Esophagus (tissue), 2 donors: ENCODE data around the gene BMP10. TPM values are rescaled to one million over a fixed set of nuclear protein-coding genes. Genes with fewer than 3 reads are reported as not detected.

Experiments
- H3K27ac ChIP-seq, 2 donors: one replicate each; pipeline ENCODE4 v1.5.1; 2013; ENCODE audit warnings: low read depth in 2 of 2, mild to moderate bottlenecking in 2 of 2, inconsistent platforms in 1 of 2, low read length in 1 of 2, moderate library complexity in 1 of 2
- H3K27me3 ChIP-seq, 2 donors: one replicate each; pipeline ENCODE4 v1.6.1; 2013; ENCODE audit warnings: low read length in 2 of 2, control low read depth in 1 of 2, mild to moderate bottlenecking in 1 of 2; ENCODE audit not compliant: insufficient read depth in 2 of 2, control insufficient read depth in 1 of 2
- H3K36me3 ChIP-seq, 2 donors: one replicate each; pipeline ENCODE4 v1.6.1; 2013; ENCODE audit warnings: low read length in 1 of 2; ENCODE audit not compliant: control insufficient read depth in 2 of 2, insufficient read depth in 2 of 2
- H3K4me1 ChIP-seq, 2 donors: one replicate each; pipeline ENCODE4 v1.6.1; 2013; ENCODE audit warnings: low read length in 1 of 2; ENCODE audit not compliant: control insufficient read depth in 2 of 2, insufficient read depth in 2 of 2
- H3K4me3 ChIP-seq, 2 donors: one replicate each; pipeline ENCODE4 v1.5.1; 2013; ENCODE audit warnings: low read length in 2 of 2, mild to moderate bottlenecking in 2 of 2, low read depth in 1 of 2, moderate library complexity in 1 of 2
- H3K9me3 ChIP-seq, 2 donors: one replicate each; pipeline ENCODE4 v1.6.1; 2013; ENCODE audit warnings: mild to moderate bottlenecking in 2 of 2, low read depth in 1 of 2, low read length in 1 of 2, moderate library complexity in 1 of 2; ENCODE audit not compliant: control insufficient read depth in 2 of 2, insufficient read depth in 1 of 2
- WGBS, 2 donors: extraction: QIAGEN DNeasy Blood & Tissue Kit; methylation state at CpG; one replicate each; pipeline ENCODE4 v1.1.7; 2013; 5-methylcytosine and 5-hydroxymethylcytosine counted together
- polyA plus RNA-seq, 2 donors: library from polyadenylated mRNA; stranded (reverse); fragments of 200-250 nt; gene quantifications; one replicate each; pipeline ENCODE4 v1.2.3, GENCODE V29; 2013
- donor health status: healthy with polysubstance abuse.
- donor health status: Bipolar disorder and iron deficiency.

BMP10 gene
- polyA plus RNA-seq, 2 donors: not detected

DNA sequence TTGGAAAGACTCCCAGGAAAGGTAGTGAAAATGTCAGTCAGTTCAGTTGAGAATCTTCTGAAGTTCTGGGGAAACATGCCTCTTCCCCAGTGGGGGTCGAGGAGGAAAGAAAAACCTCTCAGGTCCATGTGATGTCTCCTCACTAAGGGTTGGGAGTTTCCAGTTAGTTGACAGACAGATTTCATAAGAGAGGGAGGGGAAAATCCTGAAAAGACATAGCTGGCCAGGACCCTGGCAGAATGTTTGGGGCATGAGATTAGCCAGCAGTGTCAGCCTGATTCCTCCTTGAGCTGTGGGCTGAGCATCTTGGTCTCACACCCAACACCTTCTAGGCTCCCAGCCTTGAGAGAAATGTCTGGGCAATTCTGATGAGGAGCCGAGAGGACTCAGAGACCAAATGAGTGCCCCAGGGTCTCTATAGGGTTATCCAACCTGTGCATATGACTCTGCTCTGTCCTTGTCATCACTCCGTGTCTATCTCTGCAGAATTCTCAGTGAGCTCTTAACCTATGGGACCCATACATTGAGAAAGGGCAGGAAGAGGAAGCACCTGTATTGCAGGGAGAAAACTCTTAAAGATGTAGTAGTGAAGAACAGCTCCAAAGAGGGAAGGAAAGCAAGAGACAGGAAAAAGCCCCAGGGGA, 13.9 kb downstream of the BMP10 start:
- 77 to 83% methylated on average over 3 of the region's 3 CpGs for WGBS, 2 donors
- H3K27me3 ChIP-seq: no peaks in the 10 kb centered on the region
- H3K36me3 ChIP-seq: no peaks in the 10 kb centered on the region
- H3K9me3 ChIP-seq: no peaks in the 10 kb centered on the region
- H3K4me3 ChIP-seq: no peak overlapping the region
- H3K27ac ChIP-seq: no peak overlapping the region
- H3K4me1 ChIP-seq: no peaks in the 10 kb centered on the region

DNA sequence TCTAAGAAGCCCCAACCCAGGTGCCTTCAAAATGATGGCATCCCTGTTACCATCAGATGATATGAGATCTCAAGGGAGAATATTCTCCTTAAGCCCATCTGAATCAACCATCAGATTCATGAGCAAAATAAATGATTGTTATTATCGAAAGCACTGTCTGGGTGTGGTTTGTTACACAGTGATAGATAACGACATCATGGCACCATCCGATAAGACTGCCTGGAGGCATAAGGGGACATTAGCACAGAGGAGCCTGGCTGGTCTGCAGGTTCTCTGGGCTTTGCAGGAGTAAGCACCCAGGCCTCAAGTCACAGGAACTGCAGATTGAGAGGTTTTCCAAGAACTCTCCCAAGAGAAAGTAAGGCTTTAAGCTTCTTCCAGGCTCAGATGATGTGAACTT, 15.6 kb downstream of the BMP10 start:
- Histone ChIP-seq H3K27ac (no peak overlapping the region), H3K4me1 (no peaks in the 10 kb centered on the region), H3K36me3 (no peaks in the 10 kb centered on the region), H3K4me3 (no peak overlapping the region), H3K9me3 (no peaks in the 10 kb centered on the region), H3K27me3 (no peaks in the 10 kb centered on the region)
- WGBS, 2 donors: 88 to 91% methylated on average over 3 of the region's 3 CpGs

DNA sequence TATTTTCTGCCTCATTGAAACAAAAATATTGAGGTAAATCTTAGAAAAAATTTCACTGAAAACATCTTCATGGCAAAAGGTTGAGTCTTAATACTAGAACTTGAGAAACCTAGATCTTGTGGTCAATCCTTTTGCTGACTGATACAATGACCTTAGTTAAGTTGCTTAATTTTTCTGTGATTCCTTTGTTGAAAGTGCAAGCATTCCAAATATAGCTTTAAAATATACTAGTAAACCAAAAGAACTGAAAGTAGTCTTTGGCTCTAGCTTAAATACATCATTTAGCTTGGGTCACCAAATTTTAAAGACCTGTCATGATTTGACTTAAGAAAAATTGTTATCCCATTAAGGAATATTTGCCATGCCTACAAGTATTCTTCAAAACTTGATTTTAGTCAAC, 16.7 kb downstream of the BMP10 start:
- Histone ChIP-seq H3K27me3 (no peaks in the 10 kb centered on the region), H3K9me3 (no peaks in the 10 kb centered on the region), H3K4me3 (no peak overlapping the region), H3K36me3 (no peaks in the 10 kb centered on the region), H3K27ac (no peak overlapping the region), H3K4me1 (no peaks in the 10 kb centered on the region)

DNA sequence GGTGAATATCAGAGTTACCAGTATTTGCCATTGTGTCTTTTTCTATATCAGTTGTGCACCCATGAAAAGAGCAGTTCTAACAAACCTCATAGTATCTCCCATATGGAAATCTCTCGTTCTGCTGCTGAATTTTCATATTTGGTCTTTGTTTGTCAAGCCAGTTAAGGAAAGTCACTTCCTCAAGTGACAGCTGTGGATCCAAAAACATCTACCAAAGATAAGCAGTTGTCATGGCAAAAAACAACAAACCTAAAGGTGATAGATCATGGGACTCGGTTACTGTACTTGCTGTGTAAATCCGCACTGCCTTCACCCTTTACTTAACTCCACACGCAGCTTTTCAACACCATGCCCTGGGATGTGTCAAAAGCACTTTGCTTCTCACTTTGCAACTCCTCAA, 17.3 kb downstream of the BMP10 start:
- Histone ChIP-seq H3K4me3 (no peak overlapping the region), H3K27me3 (no peaks in the 10 kb centered on the region), H3K36me3 (no peaks in the 10 kb centered on the region), H3K27ac (no peak overlapping the region), H3K4me1 (no peaks in the 10 kb centered on the region), H3K9me3 (no peaks in the 10 kb centered on the region)
- WGBS, 2 donors: 74 to 81% methylated on average over 4 of the region's 4 CpGs

DNA sequence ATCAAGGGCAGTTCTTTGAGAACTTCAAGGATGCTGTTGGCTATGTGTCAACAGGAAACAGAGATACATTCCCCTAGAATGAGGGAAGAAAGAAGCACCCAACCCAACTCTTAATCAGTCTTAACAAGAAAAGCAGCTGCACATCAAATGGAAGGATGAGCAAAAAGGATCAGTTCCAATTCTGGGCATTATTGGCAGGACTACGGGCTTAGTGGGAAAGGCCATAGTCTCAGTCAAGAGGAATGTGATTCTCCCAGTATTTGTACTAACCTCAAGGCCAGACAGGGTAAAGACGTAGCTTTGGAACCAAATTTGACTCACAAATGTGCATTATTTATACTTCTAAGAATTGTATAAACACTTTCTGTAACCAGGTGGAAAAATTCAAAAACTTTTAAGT, 18.2 kb downstream of the BMP10 start:
- Histone ChIP-seq H3K27me3 (no peaks in the 10 kb centered on the region), H3K4me3 (no peak overlapping the region), H3K9me3 (no peaks in the 10 kb centered on the region), H3K27ac (no peak overlapping the region), H3K4me1 (no peaks in the 10 kb centered on the region), H3K36me3 (no peaks in the 10 kb centered on the region)
- WGBS, 2 donors: 67 to 71% methylated on average over 2 of the region's 2 CpGs

DNA sequence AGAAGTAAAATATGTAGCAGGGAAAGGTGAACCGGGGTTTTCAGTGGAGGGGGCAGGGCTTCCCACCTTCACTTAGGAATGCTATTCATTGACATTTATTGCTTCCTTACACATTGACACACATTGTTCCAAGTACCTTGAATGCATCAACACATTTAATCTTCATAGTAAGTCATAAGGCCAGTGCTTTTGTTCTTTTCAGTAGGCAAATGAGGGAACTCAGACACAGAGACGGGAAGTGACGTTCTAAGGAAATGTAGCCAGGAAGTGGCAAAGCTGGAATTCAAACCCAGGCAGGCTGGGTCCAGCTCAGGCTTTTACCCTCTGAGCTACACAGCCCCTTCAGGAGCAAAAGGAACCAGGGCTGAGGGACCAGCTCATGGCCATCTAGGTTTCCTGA, 20.7 kb downstream of the BMP10 start:
- Histone ChIP-seq H3K9me3 (no peaks in the 10 kb centered on the region), H3K27ac (no peak overlapping the region), H3K36me3 (no peaks in the 10 kb centered on the region), H3K4me1 (no peaks in the 10 kb centered on the region), H3K27me3 (no peaks in the 10 kb centered on the region), H3K4me3 (no peak overlapping the region)
- WGBS, 2 donors: 77 to 85% methylated on average over 3 of the region's 3 CpGs

DNA sequence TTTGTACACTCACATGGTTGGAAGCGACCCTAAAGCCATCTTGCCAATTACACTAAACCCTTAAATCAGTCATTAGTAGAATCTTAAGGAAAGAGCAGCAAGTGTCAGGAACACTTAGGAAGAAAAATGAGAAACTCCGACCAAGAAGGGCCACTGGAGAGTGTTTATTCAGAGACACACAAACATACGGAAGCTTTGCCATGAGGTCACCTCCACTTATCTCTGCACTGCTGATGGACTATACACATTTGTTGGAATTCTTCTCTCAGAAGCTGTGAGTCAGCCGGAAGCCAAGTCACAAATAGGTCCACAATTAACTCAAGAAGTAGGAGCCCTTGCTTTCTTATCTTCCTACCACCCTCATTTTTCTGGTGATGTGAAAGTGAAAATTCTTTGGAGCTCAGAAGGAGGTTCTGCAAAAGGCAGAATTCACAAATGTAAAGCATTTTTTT, 21.6 kb downstream of the BMP10 start:
- 66 to 70% methylated on average over 4 of the region's 4 CpGs for WGBS, 2 donors
- no peaks in the 10 kb centered on the region for H3K27me3 ChIP-seq
- no peaks in the 10 kb centered on the region for H3K4me1 ChIP-seq
- H3K4me3 ChIP-seq: no peak overlapping the region
- no peak overlapping the region for H3K27ac ChIP-seq
- no peaks in the 10 kb centered on the region for H3K9me3 ChIP-seq
- no peaks in the 10 kb centered on the region for H3K36me3 ChIP-seq

DNA sequence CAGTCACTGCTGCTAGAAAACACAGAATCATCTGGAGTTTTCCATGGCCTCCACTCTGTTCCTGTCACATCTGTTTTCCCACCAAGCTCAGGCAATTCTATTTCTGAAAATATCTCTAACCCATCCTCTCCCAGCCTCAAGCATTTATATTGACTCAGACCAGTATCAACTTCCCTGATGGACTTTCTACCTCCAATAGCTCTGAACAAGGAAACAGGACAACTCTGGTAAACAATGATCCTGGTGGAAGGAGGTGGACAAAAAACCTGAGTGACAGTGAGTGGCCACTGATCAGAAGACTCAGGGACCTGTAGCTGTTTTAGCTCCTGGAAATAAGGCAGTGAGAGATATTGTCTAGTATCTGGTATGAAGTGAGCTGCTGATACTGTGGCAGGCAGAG, 23.4 kb downstream of the BMP10 start:
- Histone ChIP-seq H3K4me3 (no peak overlapping the region), H3K9me3 (no peaks in the 10 kb centered on the region), H3K36me3 (no peaks in the 10 kb centered on the region), H3K27me3 (no peaks in the 10 kb centered on the region), H3K27ac (no peak overlapping the region), H3K4me1 (no peaks in the 10 kb centered on the region)

DNA sequence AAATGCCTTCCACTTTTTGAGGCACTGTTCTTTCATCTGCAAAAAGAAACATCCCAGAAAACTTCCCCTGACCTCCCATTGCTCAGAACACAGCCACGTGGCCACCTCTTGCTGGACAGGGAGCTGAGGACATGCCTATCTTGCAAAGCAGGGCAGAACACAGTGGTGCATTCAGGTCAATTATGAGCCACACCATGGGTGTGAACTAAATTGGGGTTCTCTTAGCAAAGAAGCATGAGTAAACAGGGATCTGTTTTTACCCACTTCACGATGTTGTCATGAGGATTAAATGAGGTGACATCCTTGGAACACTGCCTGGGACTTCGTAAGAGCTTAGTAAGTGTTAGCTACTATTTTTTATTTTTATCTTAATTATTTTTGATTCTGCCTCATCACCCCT, 25.1 kb downstream of the BMP10 start:
- WGBS, 2 donors: 57 to 58% methylated on average over 3 of the region's 3 CpGs
- Histone ChIP-seq H3K9me3 (no peaks in the 10 kb centered on the region), H3K4me3 (no peak overlapping the region), H3K27me3 (no peaks in the 10 kb centered on the region), H3K36me3 (no peaks in the 10 kb centered on the region), H3K27ac (no peak overlapping the region), H3K4me1 (no peaks in the 10 kb centered on the region)

DNA sequence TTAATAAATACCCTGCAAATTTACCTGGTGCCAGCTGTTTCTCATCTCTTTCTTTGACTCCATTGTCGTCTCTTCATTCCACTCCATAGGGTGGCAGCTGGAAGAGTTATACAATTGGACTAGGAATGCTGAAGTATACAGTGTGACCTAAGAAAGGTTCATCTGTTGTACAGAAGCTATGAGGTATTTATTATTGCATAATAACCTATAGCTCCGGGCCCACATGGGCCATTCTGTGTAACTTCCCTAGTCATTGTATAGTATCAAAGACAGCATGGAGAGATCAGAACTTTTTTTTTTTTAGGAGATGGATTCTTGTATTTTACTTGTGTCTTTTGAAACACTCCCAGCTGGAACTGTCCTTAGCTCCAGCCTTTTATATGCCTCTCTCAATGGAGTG, 26.2 kb downstream of the BMP10 start:
- Histone ChIP-seq H3K9me3 (no peaks in the 10 kb centered on the region), H3K4me3 (no peak overlapping the region), H3K27ac (no peak overlapping the region), H3K4me1 (no peaks in the 10 kb centered on the region), H3K36me3 (no peaks in the 10 kb centered on the region), H3K27me3 (no peaks in the 10 kb centered on the region)
- 80 to 93% methylated on average over 2 of the region's 2 CpGs for WGBS, 2 donors
